ENCODE measurements around the gene CACHD1.

CACHD1 gene

GRCh38 chr1:64550946-64551605, 81.1 kb downstream of the CACHD1 start:
- no peak overlapping the region for H3K27ac ChIP-seq (ENCODE audit: low read depth, low read length)
- 60% methylated on average over 2 of the region's 4 CpGs for WGBS
- H3K36me3 ChIP-seq (ENCODE audit: insufficient read depth, low read length), result peaks cover 25% of the 10 kb centered on the region
- peaks cover 16% of the 10 kb centered on the region for H3K4me1 ChIP-seq (ENCODE audit: insufficient read depth, low read length)
- no peak overlapping the region for H3K9ac ChIP-seq (ENCODE audit: low read depth, low read length)
- no peaks in the 10 kb centered on the region for H3K9me3 ChIP-seq (ENCODE audit: insufficient read depth, low read depth, low read length)
- H3K4me3 ChIP-seq (ENCODE audit: low read length), result no peak overlapping the region
- H3K27me3 ChIP-seq (ENCODE audit: insufficient read depth, low read length), result no peaks in the 10 kb centered on the region

- peaks cover 34% of the 10 kb centered on the region for H3K36me3 ChIP-seq (ENCODE audit: insufficient read depth, low read length)
Measured at GRCh38 chr1:64553285-64553684, 83.4 kb downstream of the CACHD1 start.

GRCh38 chr1:64555947-64556346, 86.0 kb downstream of the CACHD1 start:
- 100% methylated on average over 1 of the region's 1 CpG for WGBS
- Histone ChIP-seq H3K4me1 (ENCODE audit: insufficient read depth, low read length) (0 out of 2 replicates have a peak, but pooled peaks cover 4% of the 10 kb centered on the region), H3K36me3 (ENCODE audit: insufficient read depth, low read length) (peaks cover 50% of the 10 kb centered on the region), H3K27ac (ENCODE audit: low read depth, low read length) (no peak overlapping the region), H3K27me3 (ENCODE audit: insufficient read depth, low read length) (no peaks in the 10 kb centered on the region), H3K4me3 (ENCODE audit: low read length) (no peak overlapping the region), H3K9ac (ENCODE audit: low read depth, low read length) (no peak overlapping the region), H3K9me3 (ENCODE audit: insufficient read depth, low read depth, low read length) (no peaks in the 10 kb centered on the region)

More at GRCh38 chr1:64553285-64553684, 83.4 kb downstream of the CACHD1 start:
- no peaks in the 10 kb centered on the region for H3K9me3 ChIP-seq (ENCODE audit: insufficient read depth, low read depth, low read length)
- no peaks in the 10 kb centered on the region for H3K27me3 ChIP-seq (ENCODE audit: insufficient read depth, low read length)
- no peak overlapping the region for H3K9ac ChIP-seq (ENCODE audit: low read depth, low read length)
- no peak overlapping the region for H3K27ac ChIP-seq (ENCODE audit: low read depth, low read length)
- 86% methylated on average over 4 of the region's 4 CpGs for WGBS
- H3K4me1 ChIP-seq (ENCODE audit: insufficient read depth, low read length), result peaks cover 10% of the 10 kb centered on the region
- H3K4me3 ChIP-seq (ENCODE audit: low read length), result no peak overlapping the region

- Histone ChIP-seq H3K4me1 (ENCODE audit: insufficient read depth, low read length) (peaks cover 32% of the 10 kb centered on the region; the same call in 1 of the 2 replicates), H3K9me3 (ENCODE audit: insufficient read depth, low read depth, low read length) (no peaks in the 10 kb centered on the region), H3K36me3 (ENCODE audit: insufficient read depth, low read length) (peaks cover 25% of the 10 kb centered on the region), H3K27ac (ENCODE audit: low read depth, low read length) (no peak overlapping the region), H3K9ac (ENCODE audit: low read depth, low read length) (no peak overlapping the region), H3K27me3 (ENCODE audit: insufficient read depth, low read length) (no peaks in the 10 kb centered on the region), H3K4me3 (ENCODE audit: low read length) (no peak overlapping the region)
- WGBS, result 100% methylated on average over 2 of the region's 2 CpGs
Measured at GRCh38 chr1:64561993-64562392, 92.1 kb downstream of the CACHD1 start.

GRCh38 chr1:64563958-64564565, 94.1 kb downstream of the CACHD1 start:
- H3K9ac ChIP-seq (ENCODE audit: low read depth, low read length), result no peak overlapping the region
- 73% methylated on average over 5 of the region's 5 CpGs for WGBS
- no peak overlapping the region for H3K4me3 ChIP-seq (ENCODE audit: low read length)
- no peaks in the 10 kb centered on the region for H3K27me3 ChIP-seq (ENCODE audit: insufficient read depth, low read length)
- H3K36me3 ChIP-seq (ENCODE audit: insufficient read depth, low read length), result peaks cover 9% of the 10 kb centered on the region
- no peaks in the 10 kb centered on the region for H3K9me3 ChIP-seq (ENCODE audit: insufficient read depth, low read depth, low read length)
- no peak overlapping the region for H3K27ac ChIP-seq (ENCODE audit: low read depth, low read length)
- H3K4me1 ChIP-seq (ENCODE audit: insufficient read depth, low read length), result peaks cover 40% of the 10 kb centered on the region; the same call in 1 of the 2 replicates

GRCh38 chr1:64564891-64565290, 95.0 kb downstream of the CACHD1 start:
- WGBS, result 100% methylated on average over 1 of the region's 3 CpGs
- H3K4me1 ChIP-seq (ENCODE audit: insufficient read depth, low read length), result peaks cover 48% of the 10 kb centered on the region
- no peak overlapping the region for H3K4me3 ChIP-seq (ENCODE audit: low read length)
- 0 out of 2 replicates have a peak, but pooled peaks cover under 1% of the 10 kb centered on the region for H3K36me3 ChIP-seq (ENCODE audit: insufficient read depth, low read length)
- no peak overlapping the region for H3K27ac ChIP-seq (ENCODE audit: low read depth, low read length)
- H3K9ac ChIP-seq (ENCODE audit: low read depth, low read length), result no peak overlapping the region
- no peaks in the 10 kb centered on the region for H3K27me3 ChIP-seq (ENCODE audit: insufficient read depth, low read length)
- H3K9me3 ChIP-seq (ENCODE audit: insufficient read depth, low read depth, low read length), result no peaks in the 10 kb centered on the region

- WGBS, result 81% methylated on average over 6 of the region's 7 CpGs
- Histone ChIP-seq H3K27ac (ENCODE audit: low read depth, low read length) (no peak overlapping the region), H3K36me3 (ENCODE audit: insufficient read depth, low read length) (no peaks in the 10 kb centered on the region), H3K27me3 (ENCODE audit: insufficient read depth, low read length) (no peaks in the 10 kb centered on the region), H3K9ac (ENCODE audit: low read depth, low read length) (no peak overlapping the region), H3K4me1 (ENCODE audit: insufficient read depth, low read length) (peaks cover 74% of the 10 kb centered on the region), H3K4me3 (ENCODE audit: low read length) (no peak overlapping the region), H3K9me3 (ENCODE audit: insufficient read depth, low read depth, low read length) (no peaks in the 10 kb centered on the region)
Measured at GRCh38 chr1:64567426-64568170, 97.7 kb downstream of the CACHD1 start.

- Histone ChIP-seq H3K9me3 (ENCODE audit: insufficient read depth, low read depth, low read length) (no peaks in the 10 kb centered on the region), H3K27ac (ENCODE audit: low read depth, low read length) (no peak overlapping the region), H3K9ac (ENCODE audit: low read depth, low read length) (no peak overlapping the region), H3K27me3 (ENCODE audit: insufficient read depth, low read length) (no peaks in the 10 kb centered on the region), H3K4me3 (ENCODE audit: low read length) (no peak overlapping the region), H3K4me1 (ENCODE audit: insufficient read depth, low read length) (peaks cover 78% of the 10 kb centered on the region), H3K36me3 (ENCODE audit: insufficient read depth, low read length) (no peaks in the 10 kb centered on the region)
- WGBS, result 91% methylated on average over 3 of the region's 4 CpGs
Measured at GRCh38 chr1:64568171-64568450, 98.2 kb downstream of the CACHD1 start.

- no peaks in the 10 kb centered on the region for H3K36me3 ChIP-seq (ENCODE audit: insufficient read depth, low read length)
- no peak overlapping the region for H3K4me3 ChIP-seq (ENCODE audit: low read length)
- H3K9ac ChIP-seq (ENCODE audit: low read depth, low read length), result no peak overlapping the region
- H3K9me3 ChIP-seq (ENCODE audit: insufficient read depth, low read depth, low read length), result no peaks in the 10 kb centered on the region
- 88% methylated on average over 4 of the region's 4 CpGs for WGBS
- peaks cover 77% of the 10 kb centered on the region for H3K4me1 ChIP-seq (ENCODE audit: insufficient read depth, low read length)
- H3K27me3 ChIP-seq (ENCODE audit: insufficient read depth, low read length), result no peaks in the 10 kb centered on the region
- no peak overlapping the region for H3K27ac ChIP-seq (ENCODE audit: low read depth, low read length)
Measured at GRCh38 chr1:64569411-64569810, 99.5 kb downstream of the CACHD1 start.

GRCh38 chr1:64570267-64570855, 100.4 kb downstream of the CACHD1 start:
- H3K4me3 ChIP-seq (ENCODE audit: low read length), result no peak overlapping the region
- H3K9ac ChIP-seq (ENCODE audit: low read depth, low read length), result no peak overlapping the region
- H3K4me1 ChIP-seq (ENCODE audit: insufficient read depth, low read length), result peaks cover 77% of the 10 kb centered on the region
- no peaks in the 10 kb centered on the region for H3K9me3 ChIP-seq (ENCODE audit: insufficient read depth, low read depth, low read length)
- H3K36me3 ChIP-seq (ENCODE audit: insufficient read depth, low read length), result no peaks in the 10 kb centered on the region
- H3K27me3 ChIP-seq (ENCODE audit: insufficient read depth, low read length), result no peaks in the 10 kb centered on the region
- WGBS, result 94% methylated on average over 6 of the region's 6 CpGs
- H3K27ac ChIP-seq (ENCODE audit: low read depth, low read length), result no peak overlapping the region

Data from HUES64 (cell line).